ES-I3 (cell line): ENCODE results near the gene GALK2.
"Not testable (repeated sequence)": the region's sequence is repeated elsewhere in the genome, so short reads cannot be mapped to it uniquely, and the experiment has no call there.

ENCODE experiments used
- H3K36me3 ChIP-seq: 2 replicates; pipeline ENCODE4 v1.6.1; 2013; ENCODE audit warnings: mild to moderate bottlenecking, low read length, control low read depth, moderate library complexity; ENCODE audit not compliant: insufficient read depth
- H3K4me1 ChIP-seq: 2 replicates; pipeline ENCODE4 v1.6.1; 2013; ENCODE audit warnings: mild to moderate bottlenecking, control low read depth, low read length; ENCODE audit not compliant: insufficient read depth
- H3K9ac ChIP-seq: 2 replicates; pipeline ENCODE4 v1.6.1; 2013; ENCODE audit warnings: low read depth, mild to moderate bottlenecking, low read length, moderate library complexity
- H3K9me3 ChIP-seq: 2 replicates; pipeline ENCODE4 v1.6.1; 2013; ENCODE audit warnings: mild to moderate bottlenecking, low read length, moderate library complexity; ENCODE audit not compliant: control insufficient read depth, insufficient read depth

The GALK2 gene

DNA sequence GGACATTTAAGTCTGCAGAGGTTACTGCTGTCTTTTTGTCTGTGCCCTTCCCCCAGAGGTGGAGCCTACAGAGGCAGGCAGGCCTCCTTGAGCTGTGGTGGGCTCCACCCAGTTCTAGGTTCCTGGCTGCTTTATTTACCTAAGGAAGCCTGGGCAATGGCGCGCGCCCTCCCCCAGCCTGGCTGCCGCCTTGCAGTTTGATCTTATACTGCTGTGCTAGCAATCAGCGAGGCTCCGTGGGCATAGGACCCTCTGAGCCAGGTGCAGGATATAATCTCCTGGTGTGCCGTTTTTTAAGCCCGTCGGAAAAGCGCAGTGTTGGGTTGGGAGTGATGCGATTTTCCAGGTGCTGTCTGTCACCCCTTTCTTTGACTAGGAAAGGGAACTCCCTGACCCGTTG lies 95.1 kb downstream of the GALK2 start:
- H3K9me3 ChIP-seq, H3K9ac ChIP-seq, H3K36me3 ChIP-seq, H3K4me1 ChIP-seq: not testable (repeated sequence)

DNA sequence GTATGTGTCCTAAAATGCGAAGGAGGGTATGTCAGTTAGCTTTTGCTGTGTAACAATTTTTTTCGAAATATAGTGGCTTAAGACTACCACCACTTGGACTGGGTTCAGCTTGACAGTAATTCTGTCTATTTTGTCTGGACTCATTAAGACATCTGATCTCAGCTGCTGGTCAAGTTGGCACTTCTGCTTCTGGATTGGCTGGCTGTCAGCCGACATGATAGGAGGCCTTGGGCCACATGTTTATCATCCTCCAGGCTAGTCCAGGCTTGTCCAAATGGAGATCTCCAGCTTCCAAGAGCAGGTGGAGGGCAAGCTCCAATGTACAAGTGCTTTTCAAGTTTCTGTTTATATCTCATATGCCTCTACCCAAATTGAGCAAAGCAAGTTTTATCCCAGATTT lies 95.9 kb downstream of the GALK2 start:
- H3K9ac ChIP-seq: no peak overlapping the region

DNA sequence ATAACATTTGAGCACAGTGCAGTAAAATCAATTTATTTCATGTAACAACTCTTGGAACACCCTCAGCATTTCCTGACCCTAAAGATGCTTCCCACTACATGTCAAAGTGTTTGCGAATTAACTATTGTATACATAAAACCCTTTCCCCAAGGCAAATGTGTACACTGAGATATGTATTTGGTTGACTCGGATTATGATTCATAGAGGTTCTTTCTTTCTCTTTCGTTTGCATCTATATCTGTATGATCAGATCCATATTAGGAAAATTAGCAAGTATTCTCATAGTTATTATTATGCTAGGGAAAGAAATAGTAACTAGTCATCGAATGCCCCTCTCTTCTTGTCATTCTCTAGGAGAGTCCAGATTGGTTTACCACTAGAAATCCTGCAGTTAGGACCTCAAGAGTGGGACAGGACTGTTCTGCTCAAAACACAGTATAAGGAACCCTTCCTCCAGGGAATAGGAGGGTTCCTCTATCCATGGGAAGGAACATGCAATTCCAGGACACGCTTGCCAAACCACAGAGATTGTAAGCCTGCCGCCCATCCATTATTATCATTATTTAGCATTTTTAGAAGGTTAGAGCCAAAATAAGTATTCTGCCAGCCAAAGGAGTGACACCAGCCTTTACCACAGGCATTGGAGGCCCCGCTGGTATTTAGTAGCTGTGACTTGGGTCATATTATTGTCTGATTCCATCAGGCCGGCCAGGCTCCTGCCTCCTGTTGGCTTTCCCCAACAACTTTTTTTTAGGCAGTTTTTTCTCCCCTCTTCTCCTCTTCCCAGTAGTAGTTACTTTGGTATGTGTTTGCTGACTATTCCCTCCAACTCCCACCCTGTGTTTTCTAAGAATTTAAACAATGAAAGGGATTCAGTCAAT lies 100.7 kb downstream of the GALK2 start:
- no peaks in the 10 kb centered on the region; the same call in 1 of the 2 replicates for H3K36me3 ChIP-seq
- H3K9ac ChIP-seq: no peak overlapping the region
- H3K9me3 ChIP-seq: peaks cover 2% of the 10 kb centered on the region; the same call in 1 of the 2 replicates

More for the DNA sequence above, 95.9 kb downstream of the GALK2 start:
- Histone ChIP-seq H3K9me3 (peaks cover 8% of the 10 kb centered on the region; the same call in 1 of the 2 replicates), H3K36me3 (no peaks in the 10 kb centered on the region; the same call in 1 of the 2 replicates), H3K4me1 (0 out of 2 replicates have a peak, but pooled peaks cover 2% of the 10 kb centered on the region)

DNA sequence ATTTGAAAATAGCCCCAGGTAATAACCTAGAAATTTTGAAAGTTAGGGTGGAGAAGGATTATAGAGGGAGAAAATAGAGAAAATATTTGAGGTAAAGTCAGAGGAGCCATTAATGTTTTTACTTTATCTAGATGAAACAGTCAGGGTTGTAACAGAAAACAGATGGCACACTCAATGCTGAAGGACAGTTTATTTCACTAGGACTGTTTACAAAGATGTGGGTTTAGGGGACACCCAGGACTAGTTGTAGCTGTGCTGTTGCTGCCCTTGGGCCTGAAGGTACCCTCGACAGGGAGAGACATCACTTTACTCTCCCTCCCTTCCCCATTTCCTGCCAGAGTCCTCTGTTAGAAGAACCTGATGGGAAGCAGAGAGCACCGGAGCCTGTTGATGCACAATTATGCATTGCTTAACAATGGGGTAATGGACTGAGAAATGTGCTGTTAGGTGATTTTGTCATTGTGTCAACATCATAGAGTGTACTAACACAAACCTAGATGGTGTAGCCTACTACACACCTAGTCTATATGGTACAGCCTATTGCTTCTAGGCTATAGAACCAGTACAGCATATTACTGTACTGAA lies 103.8 kb downstream of the GALK2 start:
- peaks cover 21% of the 10 kb centered on the region for H3K4me1 ChIP-seq
- no peak overlapping the region for H3K9ac ChIP-seq
- H3K36me3 ChIP-seq: no peaks in the 10 kb centered on the region
- no peaks in the 10 kb centered on the region for H3K9me3 ChIP-seq

More for the DNA sequence above, 100.7 kb downstream of the GALK2 start:
- H3K4me1 ChIP-seq: peaks cover 21% of the 10 kb centered on the region

DNA sequence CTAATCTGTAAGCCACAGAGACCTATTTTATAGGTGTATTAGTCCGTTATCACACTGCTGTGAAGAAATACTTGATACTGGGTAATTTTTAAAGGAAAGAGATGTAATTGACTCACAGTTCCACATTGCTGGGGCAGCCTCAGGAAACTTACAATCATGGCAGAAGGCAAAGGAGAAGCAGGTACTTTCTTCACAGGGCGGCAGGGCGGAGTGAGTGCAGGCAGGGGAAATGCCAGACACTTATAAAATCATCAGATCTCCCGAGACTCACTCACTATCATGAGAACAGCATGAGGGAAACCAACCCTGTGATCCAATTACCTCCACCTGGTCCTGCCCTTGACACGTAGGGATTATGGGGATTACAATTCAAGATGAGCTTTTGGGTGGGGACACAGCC lies 108.7 kb downstream of the GALK2 start:
- Histone ChIP-seq H3K4me1 (no peaks in the 10 kb centered on the region), H3K9me3 (no peaks in the 10 kb centered on the region), H3K9ac (no peak overlapping the region), H3K36me3 (no peaks in the 10 kb centered on the region)

DNA sequence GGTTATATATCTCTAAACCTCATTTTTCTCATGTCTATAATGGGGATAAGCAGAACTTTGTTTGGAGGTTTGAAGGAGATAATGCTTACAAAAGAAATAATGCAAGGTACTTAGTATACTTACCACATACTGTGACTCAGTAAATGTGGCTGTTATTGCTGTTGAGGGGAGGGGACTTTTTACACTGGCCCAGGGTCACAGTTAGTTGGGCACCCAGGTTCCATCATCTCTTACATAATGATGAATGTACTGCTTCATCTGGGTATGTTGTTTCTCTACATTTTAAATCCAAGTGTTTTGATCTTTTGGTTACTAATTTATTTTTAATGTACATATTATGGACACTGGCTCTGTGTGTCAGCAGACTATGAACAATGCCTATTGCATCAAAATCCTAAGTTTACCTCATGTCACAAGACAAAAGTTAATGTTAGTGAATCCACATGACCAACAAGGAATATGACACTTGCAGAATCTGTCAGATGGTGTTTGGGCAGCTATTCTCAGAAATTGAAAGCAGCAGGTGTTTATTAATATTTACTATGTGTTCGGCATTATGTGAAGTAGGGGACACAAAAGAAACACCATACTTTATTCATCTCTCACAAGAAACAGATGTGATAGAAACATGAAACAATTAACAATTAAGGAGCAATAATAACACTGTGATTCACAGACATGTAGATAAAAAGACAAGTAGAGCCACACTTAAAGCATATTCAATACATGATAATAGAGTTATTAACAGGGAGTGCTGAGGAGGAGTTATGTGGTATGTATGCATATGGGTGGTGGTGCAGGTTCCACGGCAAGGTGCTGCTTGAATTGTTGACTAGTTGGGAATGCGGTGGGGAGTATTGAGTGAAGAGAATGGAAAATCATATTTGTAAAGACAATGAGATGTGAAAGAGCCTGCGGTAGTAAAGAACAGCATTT lies 109.7 kb downstream of the GALK2 start:
- no peaks in the 10 kb centered on the region for H3K4me1 ChIP-seq
- H3K9me3 ChIP-seq: no peaks in the 10 kb centered on the region
- H3K36me3 ChIP-seq: no peaks in the 10 kb centered on the region
- no peak overlapping the region for H3K9ac ChIP-seq

DNA sequence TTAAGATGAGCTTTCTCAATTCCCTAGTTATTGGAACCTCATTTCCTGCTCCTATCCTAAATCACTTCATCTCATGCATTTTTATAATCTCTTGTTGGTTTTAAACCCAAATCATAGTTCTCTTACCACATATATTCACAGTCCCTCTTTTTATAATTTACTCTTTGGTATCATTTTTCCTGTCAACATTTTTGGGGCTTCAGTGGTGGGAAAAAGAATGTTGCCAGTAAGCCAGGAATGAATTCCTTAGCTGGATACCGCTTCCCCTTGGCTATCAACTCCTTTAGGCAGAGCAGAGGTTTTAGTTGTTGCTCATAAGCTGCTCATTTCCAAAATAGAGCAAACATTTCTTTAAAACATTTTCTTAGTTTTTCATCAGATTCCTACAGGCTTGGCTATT lies 112.3 kb downstream of the GALK2 start:
- H3K36me3 ChIP-seq: no peaks in the 10 kb centered on the region

DNA sequence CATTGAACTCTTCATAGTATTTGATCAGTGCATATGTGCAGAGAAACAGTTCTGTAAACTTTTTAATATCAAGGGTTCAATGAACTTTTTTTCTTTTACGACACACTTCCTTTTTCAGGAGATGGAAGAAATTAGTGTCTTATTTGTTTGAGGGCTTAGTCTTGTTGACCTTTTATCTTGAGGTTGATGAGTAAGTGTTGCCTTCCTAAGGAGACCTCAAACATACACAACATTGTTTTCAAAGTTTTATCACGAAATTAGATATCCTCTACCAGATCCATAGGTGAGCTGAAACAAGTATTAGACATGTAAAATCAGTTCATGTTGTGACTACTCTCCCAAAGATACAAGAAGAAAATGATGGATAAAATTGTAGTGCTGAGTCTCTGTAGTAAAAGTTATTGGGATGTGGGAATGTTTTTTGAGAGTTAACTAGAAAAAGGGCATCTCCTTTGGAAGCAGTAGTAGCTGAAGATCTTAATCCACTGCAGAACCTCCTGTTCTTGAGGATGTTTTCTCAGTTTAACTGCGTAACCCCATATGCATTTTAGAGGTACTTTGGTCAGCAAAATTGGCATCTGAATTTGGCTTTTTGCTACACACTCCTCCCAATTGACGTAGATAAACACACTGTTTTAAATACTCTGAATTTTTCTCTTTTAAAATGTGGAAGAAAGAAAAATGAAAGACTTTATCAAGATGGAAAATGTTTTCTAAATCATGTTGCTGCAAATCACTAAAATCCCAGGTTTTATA lies 116.8 kb downstream of the GALK2 start:
- no peaks in the 10 kb centered on the region for H3K9me3 ChIP-seq
- H3K36me3 ChIP-seq: peaks cover 4% of the 10 kb centered on the region; the same call in 1 of the 2 replicates
- peaks cover 6% of the 10 kb centered on the region; the same call in 1 of the 2 replicates for H3K4me1 ChIP-seq
- H3K9ac ChIP-seq: no peak overlapping the region

More for the DNA sequence above, 112.3 kb downstream of the GALK2 start:
- H3K9ac ChIP-seq: no peak overlapping the region
- H3K9me3 ChIP-seq: no peaks in the 10 kb centered on the region
- H3K4me1 ChIP-seq: no peaks in the 10 kb centered on the region

DNA sequence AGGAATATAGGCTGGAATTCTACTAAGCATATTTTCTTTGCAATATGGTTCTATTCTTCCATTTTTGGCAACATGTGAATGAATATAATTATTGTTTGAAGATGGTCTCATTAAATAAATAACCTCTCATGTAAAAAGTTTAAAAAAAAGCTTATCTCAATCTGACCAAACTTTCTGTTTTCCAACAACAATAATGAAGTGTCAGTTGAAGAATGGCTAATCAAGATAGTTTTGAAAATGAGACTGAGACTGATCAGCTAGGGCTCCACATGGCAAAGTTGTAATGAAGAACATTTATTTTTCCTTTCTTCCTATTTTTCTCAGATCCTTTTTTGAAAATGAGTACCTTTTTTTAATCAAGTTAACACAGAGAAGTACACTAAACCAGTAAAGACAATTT lies 117.4 kb downstream of the GALK2 start:
- peaks cover 6% of the 10 kb centered on the region; the same call in 1 of the 2 replicates for H3K4me1 ChIP-seq
- no peaks in the 10 kb centered on the region for H3K9me3 ChIP-seq
- H3K9ac ChIP-seq: no peak overlapping the region
- peaks cover 4% of the 10 kb centered on the region; the same call in 1 of the 2 replicates for H3K36me3 ChIP-seq

DNA sequence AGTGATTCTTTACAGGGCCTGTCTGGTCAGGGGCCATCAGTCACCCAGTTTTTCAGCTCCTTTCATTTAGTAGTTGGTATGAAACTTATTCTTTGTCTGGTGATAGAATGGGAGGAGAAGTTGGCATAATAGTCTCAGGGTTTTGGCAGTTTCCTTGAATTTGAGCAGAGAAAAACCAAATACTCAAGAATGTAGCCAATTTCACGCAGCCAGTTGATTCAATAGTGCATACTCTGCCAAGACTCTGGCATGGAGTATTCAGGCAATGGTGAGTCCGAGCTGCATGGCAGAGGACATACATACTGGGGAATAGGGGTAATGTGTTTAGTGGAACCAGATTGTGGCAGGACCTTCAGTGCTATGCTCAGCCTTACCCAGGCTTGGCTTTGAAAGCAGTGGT lies 118.3 kb downstream of the GALK2 start:
- Histone ChIP-seq H3K4me1 (peaks cover 6% of the 10 kb centered on the region; the same call in 1 of the 2 replicates), H3K36me3 (peaks cover 4% of the 10 kb centered on the region; the same call in 1 of the 2 replicates), H3K9me3 (no peaks in the 10 kb centered on the region), H3K9ac (no peak overlapping the region)

DNA sequence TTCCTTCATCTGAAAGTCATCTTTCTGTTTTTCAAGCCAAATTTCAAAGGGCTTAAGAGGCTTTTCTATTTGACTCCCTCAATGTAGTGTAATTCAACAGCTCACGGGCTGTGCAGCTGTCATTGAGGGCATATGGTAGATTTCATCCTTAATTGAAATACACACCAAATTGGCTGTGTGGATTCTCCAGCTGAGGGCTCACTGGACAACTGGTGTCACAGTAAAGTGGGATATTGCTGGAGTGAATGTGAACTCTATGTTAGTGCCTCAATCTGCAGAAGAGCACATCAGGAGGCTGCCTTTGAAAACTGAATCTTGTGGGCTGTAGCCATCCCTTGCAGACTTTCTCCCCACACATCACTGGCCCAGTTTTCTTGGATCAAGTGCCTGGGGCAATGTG lies 120.1 kb downstream of the GALK2 start:
- Histone ChIP-seq H3K9me3 (no peaks in the 10 kb centered on the region), H3K36me3 (peaks cover 4% of the 10 kb centered on the region; the same call in 1 of the 2 replicates)

DNA sequence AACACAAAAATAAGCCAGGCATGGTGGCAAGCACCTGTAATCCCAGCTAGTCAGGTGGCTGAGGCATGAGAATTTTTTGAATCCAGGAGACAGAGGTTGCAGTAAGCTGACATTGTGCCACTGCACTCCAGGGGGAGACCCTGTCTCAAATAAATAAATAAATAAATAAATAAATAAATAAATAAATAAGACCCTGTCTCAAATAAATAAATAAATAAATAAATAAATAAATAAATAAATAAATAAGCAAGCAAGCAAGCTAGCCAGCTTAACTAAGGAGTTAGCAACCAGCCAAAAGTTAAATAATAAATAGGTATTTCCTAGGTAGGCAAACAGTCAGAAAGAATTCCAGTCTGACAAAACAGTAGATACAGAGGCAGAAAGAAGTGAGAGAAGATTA lies 123.9 kb downstream of the GALK2 start:
- Histone ChIP-seq H3K9me3 (no peaks in the 10 kb centered on the region), H3K4me1 (peaks cover 6% of the 10 kb centered on the region; the same call in 1 of the 2 replicates), H3K9ac (no peak overlapping the region), H3K36me3 (no peaks in the 10 kb centered on the region)

More for the DNA sequence above, 120.1 kb downstream of the GALK2 start:
- H3K4me1 ChIP-seq: peaks cover 6% of the 10 kb centered on the region; the same call in 1 of the 2 replicates
- no peak overlapping the region for H3K9ac ChIP-seq

DNA sequence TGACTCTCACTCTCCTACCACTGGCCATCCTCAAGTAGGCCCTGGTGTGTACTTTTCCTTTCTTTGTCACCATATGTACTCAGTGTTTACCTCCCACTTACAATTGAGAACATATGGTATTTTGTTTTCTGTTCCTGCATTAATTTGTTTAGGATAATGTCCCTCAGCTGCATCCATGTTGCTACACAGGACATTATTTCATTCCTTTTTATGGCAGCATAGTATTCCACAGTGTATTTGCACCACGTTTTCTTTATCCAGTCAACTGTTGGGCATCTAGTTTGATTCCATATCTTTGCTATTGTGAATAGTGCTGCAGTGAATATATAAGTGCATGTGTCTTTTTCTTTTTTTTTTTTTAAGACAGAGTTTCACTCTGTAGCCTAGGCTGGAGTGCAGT lies 126.2 kb downstream of the GALK2 start:
- Histone ChIP-seq H3K9ac (no peak overlapping the region), H3K4me1 (peaks cover 3% of the 10 kb centered on the region; the same call in 1 of the 2 replicates), H3K9me3 (no peaks in the 10 kb centered on the region), H3K36me3 (no peaks in the 10 kb centered on the region)
